Panc1 (cell line): Measurements from ENCODE around the gene OR2M2.

Experiments used
- CTCF ChIP-seq: fragments of 450-650 bp; IDR thresholded peaks from 2 replicates; pipeline ENCODE4 v1.5.1; 2017; ENCODE audit warnings: mild to moderate bottlenecking
- POLR2AphosphoS5 ChIP-seq: IDR thresholded peaks from 2 replicates; pipeline ENCODE4 v1.6.1; 2012; ENCODE audit warnings: mild to moderate bottlenecking, low read depth, low read length, moderate library complexity
- REST ChIP-seq, 2 experiments: IDR thresholded peaks; 2 replicates each; pipeline ENCODE4 v1.6.1; 2011 to 2012; ENCODE audit warnings: low read depth in 2 of 2, control low read depth in 1 of 2, low read length in 1 of 2, mild to moderate bottlenecking in 1 of 2, moderate library complexity in 1 of 2; ENCODE audit not compliant: insufficient read depth in 1 of 2
- SIN3A ChIP-seq: IDR thresholded peaks from 2 replicates; pipeline ENCODE4 v1.6.1; 2012; ENCODE audit warnings: low read depth, mild to moderate bottlenecking, low read length, moderate library complexity, borderline replicate concordance; ENCODE audit not compliant: insufficient read depth

GRCh38 chr1:248225537-248225936, 50.9 kb downstream of the OR2M2 start:
- no peak for TF ChIP-seq CTCF
- TF ChIP-seq REST (IDR thresholded peaks at IDR 0.05; ENCODE audit: insufficient read depth in 1 of 2, low read depth in 2 of 2, low read length in 1 of 2) = no peak
- TF ChIP-seq SIN3A = no peak
- no peak for TF ChIP-seq POLR2AphosphoS5
